Mucosa of descending colon (tissue), 3 donors: ENCODE results near the gene GALR1. TPM values are rescaled to one million over a fixed set of nuclear protein-coding genes. Genes with fewer than 3 reads are reported as not detected.

ENCODE experiments used
- ATAC-seq: fragments of 200-7000 bp; cut with Tn5 transposase; one replicate; pipeline ENCODE4 v1.9.1; 2020; ENCODE audit warnings: mild to moderate bottlenecking, moderate library complexity
- DNase-seq, 3 donors: peaks; one replicate each; pipeline ENCODE4 v3.0.0-alpha.2; 2020
- H3K36me3 ChIP-seq: fragments of 200-600 bp; one replicate; pipeline ENCODE4 v1.8.0; 2021; ENCODE audit warnings: low read depth, mild to moderate bottlenecking
- H3K4me1 ChIP-seq: fragments of 200-600 bp; one replicate; pipeline ENCODE4 v1.8.0; 2021; ENCODE audit warnings: low read depth, mild to moderate bottlenecking
- H3K4me3 ChIP-seq: fragments of 200-600 bp; one replicate; pipeline ENCODE4 v1.8.0; 2021; ENCODE audit warnings: mild to moderate bottlenecking
- H3K9me3 ChIP-seq: fragments of 200-600 bp; one replicate; pipeline ENCODE4 v1.8.0; 2021; ENCODE audit warnings: mild to moderate bottlenecking
- CTCF ChIP-seq: fragments of 200-600 bp; IDR thresholded peaks from one replicate; pipeline ENCODE4 v1.8.0; 2022; ENCODE audit warnings: antibody characterized with exemption, mild to moderate bottlenecking
- intact Hi-C, 2 donors: fragments of 100-400 bp; cut with DNase I in 1 of 2; cut with micrococcal nuclease in 1 of 2; formaldehyde crosslinking; loops; one replicate each; pipeline versions ENCODE4 v1.11.0 to v1.11.1; 2022; cut with DNase I, micrococcal nuclease
- total RNA-seq, 3 donors: library from RNA; stranded (reverse); fragmentation: NEBNext Ultra II Directional in 2 of 3; extraction: Animal tissue kit (Norgen Biotek cat#: 25700) in 2 of 3; gene quantifications; one replicate each; pipeline versions ENCODE4 v1.2.1 to v1.2.4, GENCODE V29; 2021 to 2023
- donor health status: DM: no; HTN: no; CAD: no; lungs with moderate emphysema.
- donor health status: DM: no; HTN: no; CAD: no.
- donor health status: DM: no; HTN: yes; CAD: no.

Gene GALR1
- total RNA-seq, 3 donors from 2014 or later, result 0.05 to 0.92 (median 0.06) TPM

DNA sequence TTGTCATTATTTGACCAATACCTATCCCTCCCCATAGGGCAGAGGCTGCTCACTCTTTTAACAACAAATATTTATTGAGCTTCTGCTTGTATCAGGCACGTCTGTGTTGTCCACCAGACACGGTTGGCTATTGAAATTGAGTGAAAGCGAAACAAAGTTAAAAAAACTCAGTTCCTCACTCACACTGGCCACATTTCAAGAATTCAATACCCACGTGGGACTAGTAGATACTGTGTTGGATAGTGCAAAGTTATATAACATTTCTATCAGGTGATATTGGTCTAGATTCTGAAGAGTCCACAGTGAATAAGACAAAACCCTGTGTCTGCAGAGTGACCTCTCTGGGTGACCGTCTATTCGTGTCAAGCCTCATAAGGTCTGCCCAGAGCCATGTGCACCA, 43.9 kb upstream of the GALR1 start:
- Histone ChIP-seq H3K4me3 (no peak overlapping the region), H3K9me3 (no peaks in the 10 kb centered on the region), H3K36me3 (no peaks in the 10 kb centered on the region), H3K4me1 (peaks cover 10% of the 10 kb centered on the region)
- ATAC-seq, result no peak
- TF ChIP-seq CTCF, result no peak
- intact Hi-C loops, result loop anchor here in 1 of 2 donors (10.0 kb wide), 1 partner anchor 201 kb away; no protein-coding TSS in a partner anchor
- no peak for DNase-seq

GRCh38 chr18:77206676-77207374, 42.8 kb upstream of the GALR1 start:
- ATAC-seq, result peak; percentile 41
- Histone ChIP-seq H3K4me1 (peaks cover 10% of the 10 kb centered on the region), H3K4me3 (no peak overlapping the region), H3K36me3 (no peaks in the 10 kb centered on the region), H3K9me3 (no peaks in the 10 kb centered on the region)
- no peak for TF ChIP-seq CTCF
- intact Hi-C loops, result loop anchor here in 1 of 2 donors (10.0 kb wide), 1 partner anchor 202 kb away; no protein-coding TSS in a partner anchor
- DNase-seq, result peak in 2 of 3 donors; percentile 30 to 63

- peak; percentile 23 for TF ChIP-seq CTCF
- intact Hi-C loops, result loop anchor here in 1 of 2 donors (10.0 kb wide), 1 partner anchor 203 kb away; no protein-coding TSS in a partner anchor
- peaks cover 10% of the 10 kb centered on the region for H3K4me1 ChIP-seq
- no peak overlapping the region for H3K4me3 ChIP-seq
- peak; percentile 39 to 68 (median 43) for DNase-seq
- no peaks in the 10 kb centered on the region for H3K9me3 ChIP-seq
- ATAC-seq, result peak; percentile 69
- no peaks in the 10 kb centered on the region for H3K36me3 ChIP-seq
Observed at GRCh38 chr18:77207540-77207939, 42.1 kb upstream of the GALR1 start.

DNA sequence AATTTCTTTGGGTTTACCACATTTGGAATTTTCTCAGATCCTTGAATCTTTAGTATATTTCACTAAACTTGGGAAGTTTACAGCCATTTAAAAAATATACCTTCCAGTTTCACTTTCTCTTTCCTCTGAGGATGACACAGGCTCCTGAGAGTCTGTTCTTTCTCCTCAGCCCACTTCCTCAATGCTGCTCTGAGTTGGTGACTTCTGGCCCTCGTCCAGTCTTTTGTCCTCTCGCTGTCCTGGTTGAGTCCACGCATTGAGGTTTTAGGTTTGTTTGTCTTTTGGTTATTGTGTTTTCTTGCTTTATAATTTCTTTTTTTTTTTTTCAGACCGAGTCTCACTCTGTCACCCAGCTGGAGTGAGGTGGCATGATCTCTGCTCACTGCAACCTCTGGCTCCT, 40.7 kb upstream of the GALR1 start:
- H3K36me3 ChIP-seq, result no peaks in the 10 kb centered on the region
- DNase-seq, result peak in 1 of 3 donors; percentile 58
- no peaks in the 10 kb centered on the region for H3K9me3 ChIP-seq
- H3K4me3 ChIP-seq, result no peak overlapping the region
- peak; percentile 79 for ATAC-seq
- peaks cover 10% of the 10 kb centered on the region for H3K4me1 ChIP-seq
- intact Hi-C loops, result loop anchor here in 1 of 2 donors (10.0 kb wide), 1 partner anchor 204 kb away; no protein-coding TSS in a partner anchor
- no peak for TF ChIP-seq CTCF

GRCh38 chr18:77209587-77209986, 40.1 kb upstream of the GALR1 start:
- Histone ChIP-seq H3K4me3 (no peak overlapping the region), H3K4me1 (peaks cover 10% of the 10 kb centered on the region), H3K9me3 (no peaks in the 10 kb centered on the region), H3K36me3 (no peaks in the 10 kb centered on the region)
- intact Hi-C loops, result loop anchor here in 1 of 2 donors (10.0 kb wide), 1 partner anchor 205 kb away; no protein-coding TSS in a partner anchor
- TF ChIP-seq CTCF, result no peak
- peak; percentile 12 for ATAC-seq
- no peak for DNase-seq
